ENCODE results near the gene SPIRE2. TPM values are rescaled to one million over a fixed set of nuclear protein-coding genes. Genes with fewer than 3 reads are reported as not detected.
"Not testable (repeated sequence)": the region's sequence is repeated elsewhere in the genome, so short reads cannot be mapped to it uniquely, and the experiment has no call there.

The SPIRE2 gene
- total RNA-seq, 1 donor from 2014 or later, result 0.61 TPM

DNA sequence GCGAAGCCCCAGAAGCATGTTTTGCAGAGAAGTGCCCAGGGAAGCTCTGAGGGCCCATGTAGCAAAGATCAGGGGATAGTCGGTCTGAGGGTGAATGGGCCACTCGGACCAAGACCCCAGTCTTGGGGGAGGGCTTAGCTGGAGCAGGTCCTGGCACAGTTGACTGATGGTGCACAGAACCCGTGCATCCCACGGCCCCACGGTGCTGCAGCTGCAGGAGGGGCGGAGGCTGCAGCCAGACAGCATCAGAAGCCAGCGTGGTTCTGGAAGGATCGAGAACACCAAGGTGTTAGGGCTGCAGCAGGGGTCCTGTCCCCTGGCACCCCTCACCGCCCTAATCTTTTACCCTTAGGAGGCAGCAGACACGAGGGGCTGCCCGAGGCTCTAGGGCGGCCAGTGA is 83.9 kb downstream of the SPIRE2 start:
- intact Hi-C loops (cut with micrococcal nuclease), result no loop called here

DNA sequence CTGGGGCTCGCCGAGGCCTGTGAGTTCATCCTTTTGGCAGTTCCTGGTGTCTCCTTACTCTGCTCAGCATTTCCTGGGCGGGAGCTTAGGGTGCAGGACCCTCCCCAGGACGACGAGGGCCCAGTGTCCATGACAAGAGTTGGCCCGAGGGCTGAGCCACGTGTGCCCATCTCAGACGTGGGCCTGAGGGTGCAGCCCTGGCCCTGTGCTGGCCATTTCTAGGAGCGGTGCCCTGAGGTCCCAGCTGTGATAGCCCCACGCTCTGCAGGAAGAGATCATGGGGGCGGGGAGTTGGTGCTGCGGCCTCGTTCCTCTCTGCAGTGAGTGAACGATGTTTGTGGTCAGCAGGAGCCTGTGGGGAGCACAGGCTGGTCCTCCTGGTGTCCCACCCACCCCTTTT is 84.4 kb downstream of the SPIRE2 start:
- intact Hi-C loops (cut with micrococcal nuclease), result no loop called here

DNA sequence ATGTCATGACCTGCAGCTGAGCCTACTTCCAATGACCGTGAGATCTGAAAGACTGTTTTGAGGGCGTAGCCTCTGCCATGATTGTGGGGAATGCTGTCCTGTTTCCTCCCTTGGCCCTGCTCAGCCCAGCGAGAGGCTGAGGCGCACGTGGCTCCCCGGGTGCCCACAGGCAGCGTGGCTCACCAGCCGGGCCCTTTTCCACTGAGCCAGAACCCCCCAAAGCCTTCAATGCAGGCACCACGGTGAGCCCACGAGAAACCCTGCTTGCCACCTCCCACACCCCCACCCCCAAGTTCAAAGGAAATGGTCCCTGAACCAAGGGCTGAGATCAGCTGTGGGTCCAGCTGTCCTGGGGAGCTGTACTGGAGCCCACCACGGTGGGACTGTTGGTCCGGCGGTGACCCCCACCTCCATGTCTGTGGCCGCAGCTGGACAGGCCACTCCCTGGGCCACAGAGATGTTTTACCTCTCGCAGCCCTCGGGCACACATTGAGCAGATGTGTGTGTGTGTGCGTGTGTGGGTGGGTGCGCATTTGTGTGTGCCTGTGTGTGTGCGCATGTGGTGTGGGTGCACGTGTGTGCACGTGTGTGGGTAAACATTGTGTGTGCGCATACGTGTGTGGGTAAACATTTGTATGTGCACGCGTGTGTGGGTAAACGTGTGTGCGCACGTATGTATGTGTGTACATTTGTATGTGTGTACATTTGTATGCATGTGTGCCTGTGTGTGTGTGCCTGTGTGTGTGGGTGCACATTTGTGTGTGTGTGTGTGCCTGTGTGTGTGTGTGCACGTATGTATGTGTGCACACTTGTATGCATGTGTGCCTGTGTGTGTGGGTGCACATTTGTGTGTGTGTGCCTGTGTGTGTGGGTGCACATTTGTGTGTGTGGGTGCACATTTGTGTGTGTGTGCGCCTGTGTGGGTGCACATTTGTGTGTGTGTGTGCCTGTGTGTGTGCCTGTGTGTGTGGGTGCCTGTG is 85.4 kb downstream of the SPIRE2 start:
- intact Hi-C loops (cut with micrococcal nuclease), result no loop called here

DNA sequence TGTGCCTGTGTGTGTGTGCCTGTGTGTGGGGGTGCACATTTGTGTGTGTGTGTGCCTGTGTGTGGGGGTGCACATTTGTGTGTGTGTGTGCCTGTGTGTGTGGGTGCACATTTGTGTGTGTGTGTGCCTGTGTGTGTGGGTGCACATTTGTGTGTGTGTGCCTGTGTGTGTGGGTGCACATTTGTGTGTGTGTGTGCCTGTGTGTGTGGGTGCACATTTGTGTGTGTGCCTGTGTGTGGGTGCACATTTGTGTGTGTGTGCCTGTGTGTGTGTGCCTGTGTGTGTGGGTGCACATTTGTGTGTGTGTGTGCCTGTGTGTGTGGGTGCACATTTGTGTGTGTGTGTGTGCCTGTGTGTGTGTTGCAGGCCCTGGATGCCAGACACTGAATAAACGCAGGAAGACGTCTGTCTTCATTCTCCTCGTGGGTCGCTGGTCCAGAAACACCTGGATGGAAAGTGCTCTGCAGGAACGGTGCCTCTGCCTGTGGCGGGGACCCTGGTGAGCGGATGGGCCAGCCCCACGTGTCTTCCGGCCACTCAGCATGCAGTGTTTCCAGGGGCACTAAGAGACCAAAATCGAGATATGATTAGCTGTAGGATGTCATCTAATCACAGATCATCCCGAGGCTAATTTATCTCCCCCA is 86.5 kb downstream of the SPIRE2 start:
- intact Hi-C loops (cut with micrococcal nuclease), result not testable (repeated sequence)

DNA sequence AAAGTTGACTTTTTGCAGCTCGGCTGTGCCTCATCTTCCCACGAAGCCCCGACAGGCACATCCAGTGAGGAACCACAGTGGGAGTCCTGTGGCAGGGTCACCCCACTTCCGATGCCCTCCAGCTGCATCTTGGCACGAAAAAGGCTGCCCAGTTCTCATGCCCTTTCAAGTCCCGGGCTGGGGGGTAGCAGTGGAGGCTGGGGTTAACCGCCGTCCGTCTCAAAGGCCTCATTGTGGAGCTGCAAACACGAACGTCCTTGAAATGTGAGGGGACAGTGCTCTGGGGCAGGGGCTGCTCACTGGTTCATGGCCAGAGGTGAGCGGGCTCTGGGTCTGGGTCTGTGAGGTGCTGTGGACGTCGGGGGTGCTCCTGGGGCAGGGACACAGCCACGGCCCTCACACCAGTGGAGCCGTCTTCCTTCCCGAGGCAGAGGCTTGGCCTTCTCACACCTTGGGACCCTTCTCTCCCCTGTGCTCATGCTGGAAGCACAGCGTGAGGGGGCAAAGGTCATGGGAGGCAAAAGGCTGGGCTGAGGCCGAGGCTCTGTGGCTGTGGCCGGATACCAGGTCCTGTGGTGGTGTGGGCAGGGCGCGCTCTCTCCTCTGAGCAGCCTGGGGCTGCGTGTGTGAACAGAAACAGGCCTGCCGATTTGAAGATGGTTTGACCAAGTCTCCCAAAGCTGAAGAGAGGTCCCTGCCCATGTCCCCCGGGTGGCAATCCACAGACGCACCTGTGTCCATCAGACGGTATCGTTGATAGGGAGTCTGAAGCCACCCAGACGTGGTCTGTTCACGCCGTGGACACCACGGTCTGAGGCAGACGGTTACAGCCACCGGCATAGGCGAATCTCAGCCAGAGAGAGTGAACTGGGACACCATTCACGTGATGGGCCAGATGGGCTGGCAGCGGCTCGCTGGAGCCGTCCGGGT is 87.3 kb downstream of the SPIRE2 start:
- intact Hi-C loops (cut with micrococcal nuclease), result no loop called here

DNA sequence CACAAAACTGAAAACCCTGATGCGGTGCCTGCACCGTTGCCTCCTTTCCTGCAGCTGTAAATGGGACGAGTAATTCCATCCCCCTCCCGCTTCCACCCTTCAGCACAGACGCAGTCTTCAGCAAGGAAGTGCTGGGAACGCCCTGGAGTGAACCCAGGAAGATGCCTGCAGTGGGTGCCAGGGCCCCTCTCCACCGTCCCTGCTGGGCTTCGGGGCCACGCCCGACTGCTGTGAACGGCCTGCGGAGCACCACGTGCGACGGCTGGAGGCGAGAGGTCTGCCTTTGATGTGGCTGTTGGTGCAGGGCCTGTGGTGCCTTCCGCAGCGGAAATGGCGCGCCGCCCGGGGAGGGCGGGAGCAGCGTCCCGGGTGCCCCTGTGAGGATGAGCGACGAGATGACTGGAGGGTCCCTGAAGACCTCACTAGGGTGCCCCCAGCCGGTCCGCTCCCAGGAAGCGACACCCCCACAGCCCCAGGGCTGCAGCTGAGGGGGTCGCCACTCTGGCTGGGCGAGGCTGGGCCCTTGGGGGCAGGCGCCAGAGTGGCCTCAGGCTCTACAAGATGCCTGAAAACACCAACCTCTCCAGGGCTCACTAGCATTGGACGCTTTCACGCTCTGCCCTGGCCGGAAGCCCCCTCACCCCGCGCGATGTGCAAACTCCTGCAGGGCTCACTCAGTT is 89.6 kb downstream of the SPIRE2 start:
- intact Hi-C loops (cut with micrococcal nuclease), result no loop called here

DNA sequence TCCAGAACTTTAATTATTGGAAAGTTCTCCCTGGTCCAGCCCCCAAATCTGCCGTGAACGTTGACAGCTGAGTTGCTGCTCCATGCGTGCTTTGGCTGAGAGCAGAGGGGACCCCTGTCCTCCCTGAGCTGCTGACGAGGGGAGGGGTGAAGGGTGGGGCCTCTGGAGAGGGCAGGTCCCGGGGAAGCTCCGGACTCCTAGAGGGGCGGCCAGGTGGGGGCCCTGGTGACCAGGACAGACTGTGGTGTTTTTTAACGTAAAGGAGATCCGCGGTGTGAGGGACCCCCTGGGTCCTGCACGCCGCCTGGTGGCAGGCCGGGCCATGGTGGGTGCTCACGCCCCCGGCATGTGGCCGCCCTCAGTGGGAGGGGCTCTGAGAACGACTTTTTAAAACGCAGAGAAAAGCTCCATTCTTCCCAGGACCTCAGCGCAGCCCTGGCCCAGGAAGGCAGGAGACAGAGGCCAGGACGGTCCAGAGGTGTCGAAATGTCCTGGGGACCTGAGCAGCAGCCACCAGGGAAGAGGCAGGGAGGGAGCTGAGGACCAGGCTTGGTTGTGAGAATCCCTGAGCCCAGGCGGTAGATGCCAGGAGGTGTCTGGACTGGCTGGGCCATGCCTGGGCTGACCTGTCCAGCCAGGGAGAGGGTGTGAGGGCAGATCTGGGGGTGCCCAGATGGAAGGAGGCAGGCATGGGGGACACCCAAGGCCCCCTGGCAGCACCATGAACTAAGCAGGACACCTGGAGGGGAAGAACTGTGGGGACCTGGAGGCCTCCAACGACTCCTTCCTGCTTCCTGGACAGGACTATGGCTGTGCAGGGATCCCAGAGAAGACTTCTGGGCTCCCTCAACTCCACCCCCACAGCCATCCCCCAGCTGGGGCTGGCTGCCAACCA is 90.4 kb downstream of the SPIRE2 start, which contains the start of gene MC1R:
MC1R (plus strand) TSS at position 410 of the 895 bp plus-strand sequence; CDS start at position 807, 397 bp downstream.
- intact Hi-C loops (cut with micrococcal nuclease), result no loop called here

DNA sequence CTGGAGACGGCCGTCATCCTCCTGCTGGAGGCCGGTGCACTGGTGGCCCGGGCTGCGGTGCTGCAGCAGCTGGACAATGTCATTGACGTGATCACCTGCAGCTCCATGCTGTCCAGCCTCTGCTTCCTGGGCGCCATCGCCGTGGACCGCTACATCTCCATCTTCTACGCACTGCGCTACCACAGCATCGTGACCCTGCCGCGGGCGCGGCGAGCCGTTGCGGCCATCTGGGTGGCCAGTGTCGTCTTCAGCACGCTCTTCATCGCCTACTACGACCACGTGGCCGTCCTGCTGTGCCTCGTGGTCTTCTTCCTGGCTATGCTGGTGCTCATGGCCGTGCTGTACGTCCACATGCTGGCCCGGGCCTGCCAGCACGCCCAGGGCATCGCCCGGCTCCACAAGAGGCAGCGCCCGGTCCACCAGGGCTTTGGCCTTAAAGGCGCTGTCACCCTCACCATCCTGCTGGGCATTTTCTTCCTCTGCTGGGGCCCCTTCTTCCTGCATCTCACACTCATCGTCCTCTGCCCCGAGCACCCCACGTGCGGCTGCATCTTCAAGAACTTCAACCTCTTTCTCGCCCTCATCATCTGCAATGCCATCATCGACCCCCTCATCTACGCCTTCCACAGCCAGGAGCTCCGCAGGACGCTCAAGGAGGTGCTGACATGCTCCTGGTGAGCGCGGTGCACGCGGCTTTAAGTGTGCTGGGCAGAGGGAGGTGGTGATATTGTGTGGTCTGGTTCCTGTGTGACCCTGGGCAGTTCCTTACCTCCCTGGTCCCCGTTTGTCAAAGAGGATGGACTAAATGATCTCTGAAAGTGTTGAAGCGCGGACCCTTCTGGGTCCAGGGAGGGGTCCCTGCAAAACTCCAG is 91.5 kb downstream of the SPIRE2 start:
- intact Hi-C loops (cut with micrococcal nuclease), result loop anchor here (5.0 kb wide), 1 partner anchor 197 kb away; the partner anchor contains the start of genes VPS9D1 and ZNF276

DNA sequence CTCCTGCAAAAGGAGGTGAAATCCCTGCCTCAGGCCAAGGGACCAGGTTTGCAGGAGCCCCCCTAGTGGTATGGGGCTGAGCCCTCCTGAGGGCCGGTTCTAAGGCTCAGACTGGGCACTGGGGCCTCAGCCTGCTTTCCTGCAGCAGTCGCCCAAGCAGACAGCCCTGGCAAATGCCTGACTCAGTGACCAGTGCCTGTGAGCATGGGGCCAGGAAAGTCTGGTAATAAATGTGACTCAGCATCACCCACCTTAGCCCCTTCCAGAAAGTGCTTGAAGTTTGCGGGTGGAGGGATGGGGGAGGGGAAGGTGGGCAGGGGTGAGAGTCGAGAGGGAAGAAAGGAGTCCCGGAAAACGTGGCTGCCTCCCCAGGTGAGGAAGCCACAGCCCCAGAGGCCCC is 92.4 kb downstream of the SPIRE2 start:
- intact Hi-C loops (cut with micrococcal nuclease), result loop anchor here (5.0 kb wide), 1 partner anchor 198 kb away; the partner anchor contains the start of genes VPS9D1 and ZNF276

Other genes with a start within 250 kb of the SPIRE2 start
- not detected in 2 replicates for gene DPEP1, start 214.8 kb upstream of the SPIRE2 start, total RNA-seq
- 96.3 and 107 TPM in 2 replicates for gene CHMP1A, start 170.8 kb upstream of the SPIRE2 start, total RNA-seq
- gene SPATA33, start 170.6 kb upstream of the SPIRE2 start, total RNA-seq, result 14.2 and 15.1 TPM in 2 replicates
- 81.6 and 85.1 TPM in 2 replicates for gene CDK10, start 141.8 kb upstream of the SPIRE2 start, total RNA-seq
- 6.5 and 8.2 TPM in 2 replicates for gene SPATA2L, start 126.8 kb upstream of the SPIRE2 start, total RNA-seq
- gene VPS9D1, start 107.6 kb upstream of the SPIRE2 start, total RNA-seq, result 10.7 and 12.0 TPM in 2 replicates
- 68.5 and 71.1 TPM in 2 replicates for gene ZNF276, start 106.9 kb upstream of the SPIRE2 start, total RNA-seq
- 128 and 138 TPM in 2 replicates for gene FANCA, start 11.8 kb upstream of the SPIRE2 start, total RNA-seq
- 206 and 215 TPM in 2 replicates for gene TCF25, start 45.1 kb downstream of the SPIRE2 start, total RNA-seq
- gene MC1R, start 90.4 kb downstream of the SPIRE2 start, total RNA-seq, result 9.1 and 9.5 TPM in 2 replicates
- gene TUBB3, start 94.9 kb downstream of the SPIRE2 start, total RNA-seq, result 6.6 TPM in 2 replicates
- gene DEF8, start 120.3 kb downstream of the SPIRE2 start, total RNA-seq, result 33.5 and 38.9 TPM in 2 replicates
- gene DBNDD1, start 191.0 kb downstream of the SPIRE2 start, total RNA-seq, result 0.22 and 0.41 TPM in 2 replicates
- gene PRDM7, start 248.9 kb downstream of the SPIRE2 start, total RNA-seq, result not detected in 2 replicates